SH-SY5Y (cell line): ENCODE measurements around the gene TRIML2.

Experiments
- GATA2 ChIP-seq: IDR thresholded peaks from 2 replicates; pipeline ENCODE4 v1.6.1; 2011; ENCODE audit warnings: mild to moderate bottlenecking, low read depth, low read length
- GATA3 ChIP-seq: IDR thresholded peaks from 2 replicates; pipeline ENCODE4 v1.6.1; 2011; ENCODE audit warnings: low read depth, mild to moderate bottlenecking, low read length, moderate library complexity

GRCh38 chr4:188121530-188121929 is 12.1 kb upstream of the TRIML2 start:
- TF ChIP-seq GATA3 (no peak), GATA2 (no peak)
